Osteocyte (in vitro differentiated cells): ENCODE results near the gene PCDHB2. TPM values are rescaled to one million over a fixed set of nuclear protein-coding genes. Genes with fewer than 3 reads are reported as not detected.
A peak's percentile ranks its signal among the peaks of the same experiment; 100 is the strongest.
"Not testable (repeated sequence)": the region's sequence is repeated elsewhere in the genome, so short reads cannot be mapped to it uniquely, and the experiment has no call there.

Experiments used
- DNase-seq: peaks from one replicate; pipeline ENCODE4 v3.0.0; 2021; ENCODE audit warnings: mixed read lengths; ENCODE audit not compliant: unreplicated experiment; ENCODE audit errors: extremely low spot score
- H3K27ac Mint-ChIP-seq: one replicate; pipeline ENCODE4 v1.8.0; 2021; ENCODE audit warnings: mild to moderate bottlenecking, mixed read lengths; ENCODE audit not compliant: unreplicated experiment
- H3K27me3 Mint-ChIP-seq: one replicate; pipeline ENCODE4 v1.8.0; 2021; ENCODE audit warnings: mixed read lengths; ENCODE audit not compliant: unreplicated experiment
- H3K36me3 Mint-ChIP-seq: one replicate; pipeline ENCODE4 v1.8.0; 2021; ENCODE audit warnings: mixed read lengths; ENCODE audit not compliant: unreplicated experiment
- H3K4me1 Mint-ChIP-seq: one replicate; pipeline ENCODE4 v1.8.0; 2021; ENCODE audit warnings: mixed read lengths; ENCODE audit not compliant: unreplicated experiment
- H3K4me3 Mint-ChIP-seq: one replicate; pipeline ENCODE4 v1.8.0; 2021; ENCODE audit warnings: mild to moderate bottlenecking, moderate library complexity, mixed read lengths; ENCODE audit not compliant: unreplicated experiment
- H3K9me3 Mint-ChIP-seq: one replicate; pipeline ENCODE4 v1.8.0; 2021; ENCODE audit warnings: mixed read lengths; ENCODE audit not compliant: unreplicated experiment
- CTCF ChIP-seq: fragments of 200-600 bp; sonication (generic); IDR thresholded peaks from 2 replicates; pipeline ENCODE4 v1.5.0; 2021; ENCODE audit warnings: antibody characterized with exemption, mild to moderate bottlenecking, moderate library complexity
- total RNA-seq: library from RNA; stranded (reverse); gene quantifications from 2 replicates; pipeline ENCODE4 v1.2.1, GENCODE V29; 2021

PCDHB2 gene
- total RNA-seq, 1 donor from 2014 or later, result 91.5 TPM

- no peaks in the 10 kb centered on the region for H3K4me1 Mint-ChIP-seq
- no peak overlapping the region for H3K27ac Mint-ChIP-seq
- no peak overlapping the region for H3K4me3 Mint-ChIP-seq
- no peaks in the 10 kb centered on the region for H3K27me3 Mint-ChIP-seq
- TF ChIP-seq CTCF, result no peak
- DNase-seq, result no peak
- H3K9me3 Mint-ChIP-seq, result peaks cover 22% of the 10 kb centered on the region
- peaks cover 37% of the 10 kb centered on the region for H3K36me3 Mint-ChIP-seq
These were observed 27.6 kb downstream of the PCDHB2 start for GRCh38 chr5:141121985-141122384.

GRCh38 chr5:141123396-141124135 lies 29.2 kb downstream of the PCDHB2 start:
- peaks cover 29% of the 10 kb centered on the region for H3K9me3 Mint-ChIP-seq
- not testable (repeated sequence) for H3K27me3 Mint-ChIP-seq, H3K27ac Mint-ChIP-seq, H3K4me1 Mint-ChIP-seq, H3K4me3 Mint-ChIP-seq, DNase-seq
- peaks cover 39% of the 10 kb centered on the region for H3K36me3 Mint-ChIP-seq

- H3K4me1 Mint-ChIP-seq, result no peaks in the 10 kb centered on the region
- H3K9me3 Mint-ChIP-seq, result peaks cover 42% of the 10 kb centered on the region
- DNase-seq, result no peak
- H3K36me3 Mint-ChIP-seq, result peaks cover 33% of the 10 kb centered on the region
- H3K4me3 Mint-ChIP-seq, result no peak overlapping the region
- H3K27me3 Mint-ChIP-seq, result no peaks in the 10 kb centered on the region
- no peak for TF ChIP-seq CTCF
- H3K27ac Mint-ChIP-seq, result no peak overlapping the region
These were observed 32.9 kb downstream of the PCDHB2 start for GRCh38 chr5:141127305-141127704.

- peaks cover 39% of the 10 kb centered on the region for H3K36me3 Mint-ChIP-seq
- DNase-seq, result no peak
- peaks cover 62% of the 10 kb centered on the region for H3K9me3 Mint-ChIP-seq
- H3K4me1 Mint-ChIP-seq, result no peaks in the 10 kb centered on the region
- peak within 1 kb of the TSS; percentile 71 for H3K4me3 Mint-ChIP-seq
- peak within 1 kb of the TSS; percentile 73 for H3K27ac Mint-ChIP-seq
- TF ChIP-seq CTCF, result peak; percentile 40
- no peaks in the 10 kb centered on the region for H3K27me3 Mint-ChIP-seq
These were observed 40.8 kb downstream of the PCDHB2 start, which contains the start of gene PCDHB5 for GRCh38 chr5:141135030-141135717. Gene PCDHB5 (plus strand): TSS chr5:141135206. CDS start chr5:141135435, 229 bp downstream.

- H3K9me3 Mint-ChIP-seq, result peaks cover 62% of the 10 kb centered on the region
- H3K4me3 Mint-ChIP-seq, result peak overlapping the region; percentile 71
- no peak for TF ChIP-seq CTCF
- H3K27me3 Mint-ChIP-seq, result no peaks in the 10 kb centered on the region
- H3K36me3 Mint-ChIP-seq, result peaks cover 37% of the 10 kb centered on the region
- H3K4me1 Mint-ChIP-seq, result no peaks in the 10 kb centered on the region
- peak; percentile 73 for DNase-seq
- H3K27ac Mint-ChIP-seq, result peak overlapping the region; percentile 73
These were observed 41.4 kb downstream of the PCDHB2 start for GRCh38 chr5:141135718-141136266.

GRCh38 chr5:141137346-141137745 lies 42.9 kb downstream of the PCDHB2 start:
- not testable (repeated sequence) for H3K4me3 Mint-ChIP-seq, H3K4me1 Mint-ChIP-seq, H3K27me3 Mint-ChIP-seq, H3K27ac Mint-ChIP-seq
- peaks cover 32% of the 10 kb centered on the region for H3K36me3 Mint-ChIP-seq
- peaks cover 61% of the 10 kb centered on the region for H3K9me3 Mint-ChIP-seq
- peak; percentile 71 for DNase-seq
